HepG2 (cell line): ENCODE data around the gene ACADVL. TPM values are rescaled to one million over a fixed set of nuclear protein-coding genes. Genes with fewer than 3 reads are reported as not detected.

Experiments
- ATF3 ChIP-seq: sonication (generic); formaldehyde crosslinking; IDR thresholded peaks from 2 replicates; pipeline ENCODE4 v1.4.0; 2020; ENCODE audit warnings: missing genetic modification reagents
- BHLHE40 ChIP-seq: IDR thresholded peaks from 2 replicates; pipeline ENCODE4 v1.6.1; 2011; ENCODE audit warnings: low read length, improper control_type of control experiment
- DMAP1 ChIP-seq: IDR thresholded peaks from 2 replicates; pipeline ENCODE4 v1.6.1; 2016
- HMGXB4 ChIP-seq, 2 experiments: sonication (generic) in 1 of 2; formaldehyde crosslinking in 1 of 2; IDR thresholded peaks; 2 replicates each; pipeline versions ENCODE4 v1.4.0 to v1.6.1; 2018 to 2020; ENCODE audit warnings: missing genetic modification reagents in 2 of 2, borderline replicate concordance in 1 of 2, low read depth in 1 of 2, mild to moderate bottlenecking in 1 of 2, missing biosample characterization in 1 of 2
- MIER3 ChIP-seq: IDR thresholded peaks from 2 replicates; pipeline ENCODE4 v1.6.1; 2016; ENCODE audit warnings: missing compliant biosample characterization, borderline replicate concordance
- PHF21A ChIP-seq: sonication (generic); formaldehyde crosslinking; IDR thresholded peaks from 2 replicates; pipeline ENCODE4 v1.5.0; 2020; ENCODE audit warnings: mild to moderate bottlenecking, missing genetic modification reagents
- RBM39 ChIP-seq: fragments of 200-400 bp; formaldehyde crosslinking; IDR thresholded peaks from one replicate; pipeline ENCODE4 v1.6.1; 2018; ENCODE audit warnings: antibody characterized with exemption, mild to moderate bottlenecking, low read depth, low read length; ENCODE audit not compliant: poor library complexity, severe bottlenecking
- REL ChIP-seq: sonication (generic); formaldehyde crosslinking; conservative IDR thresholded peaks from 2 replicates; pipeline ENCODE4 v1.8.0; 2022; ENCODE audit warnings: mild to moderate bottlenecking, missing genetic modification reagents, moderate library complexity
- RXRB ChIP-seq: IDR thresholded peaks from 2 replicates; pipeline ENCODE4 v1.6.1; 2016; ENCODE audit warnings: borderline replicate concordance, missing genetic modification reagents, missing compliant biosample characterization
- SP1 ChIP-seq, 2 experiments: fragments of 450-650 bp in 1 of 2; sonication (generic) in 1 of 2; formaldehyde crosslinking in 1 of 2; IDR thresholded peaks; 2 replicates each; pipeline versions ENCODE4 v1.4.0 to v1.6.1; 2016 to 2020; ENCODE audit warnings: missing genetic modification reagents in 1 of 2
- SRSF9 ChIP-seq: fragments of 200-400 bp; formaldehyde crosslinking; IDR thresholded peaks from 2 replicates; pipeline ENCODE4 v1.6.1; 2018; ENCODE audit warnings: borderline replicate concordance, mild to moderate bottlenecking, low read depth, low read length; ENCODE audit not compliant: insufficient read depth, poor library complexity, severe bottlenecking
- ZBTB26 ChIP-seq: IDR thresholded peaks from 2 replicates; pipeline ENCODE4 v1.6.1; 2016; ENCODE audit warnings: missing compliant biosample characterization, missing genetic modification reagents, borderline replicate concordance
- ZIK1 ChIP-seq: sonication (generic); formaldehyde crosslinking; IDR thresholded peaks from 2 replicates; pipeline ENCODE4 v1.5.0; 2020; ENCODE audit warnings: mild to moderate bottlenecking, low read depth, missing genetic modification reagents, borderline replicate concordance
- ZNF17 ChIP-seq: sonication (generic); formaldehyde crosslinking; IDR thresholded peaks from 2 replicates; pipeline ENCODE4 v1.5.0; 2020; ENCODE audit warnings: mild to moderate bottlenecking, missing genetic modification reagents
- ZNF264 ChIP-seq: sonication (generic); formaldehyde crosslinking; IDR thresholded peaks from 2 replicates; pipeline ENCODE4 v1.4.0; 2020; ENCODE audit warnings: missing genetic modification reagents
- ZNF280D ChIP-seq: sonication (generic); formaldehyde crosslinking; IDR thresholded peaks from 2 replicates; pipeline ENCODE4 v1.5.1; 2020; ENCODE audit warnings: mild to moderate bottlenecking, missing genetic modification reagents
- ZNF569 ChIP-seq: sonication (generic); formaldehyde crosslinking; IDR thresholded peaks from 2 replicates; pipeline ENCODE4 v1.5.0; 2020; ENCODE audit warnings: mild to moderate bottlenecking, missing genetic modification reagents, moderate library complexity, borderline replicate concordance
- ZNF660 ChIP-seq: sonication (generic); formaldehyde crosslinking; IDR thresholded peaks from 2 replicates; pipeline ENCODE4 v1.5.1; 2020; ENCODE audit warnings: mild to moderate bottlenecking, low read depth, missing genetic modification reagents, borderline replicate concordance
- ZZZ3 ChIP-seq: sonication (generic); formaldehyde crosslinking; IDR thresholded peaks from 2 replicates; pipeline ENCODE4 v1.4.0; 2020; ENCODE audit warnings: missing genetic modification reagents, mild to moderate bottlenecking, borderline replicate concordance
- polyA plus RNA-seq, 8 experiments: library from polyadenylated mRNA; depleted of rRNA in 3 of 8; stranded (reverse) in 7 of 8; unstranded in 1 of 8; fragments of >200 nt; fragmentation: Illumina TruSeq in 4 of 8; extraction: Trizol in 4 of 8; gene quantifications; 2 replicates each; pipeline versions ENCODE4 v1.2.1 to v1.2.3, GENCODE V29; 2011 to 2016; ENCODE audit warnings: low read depth in 4 of 8, missing spikeins in 1 of 8, mixed read lengths in 1 of 8; ENCODE audit not compliant: insufficient read depth in 1 of 8
- total RNA-seq, 5 experiments: library from RNA; depleted of rRNA; stranded (reverse); fragments of >200 nt; fragmentation: Illumina TruSeq; extraction: Trizol; gene quantifications; 2 replicates each; pipeline ENCODE4 v1.2.3, GENCODE V29; 2016; ENCODE audit warnings: low read depth in 1 of 5
- TF ChIP-seq, protein P1 (sequence below): sonication (generic); formaldehyde crosslinking; IDR thresholded peaks from 2 replicates; pipeline ENCODE4 v1.8.1; 2023; ENCODE audit warnings: mild to moderate bottlenecking, missing genetic modification reagents

The ACADVL gene
- total and polyA plus RNA-seq, 2 of the 13 experiments (the other 11 are each of a cell fraction or from before 2014, with no cell fraction given) = 219 to 412 TPM

- TF ChIP-seq ZNF280D (CRISPR knock-in tag) (0 out of 2 replicates have a peak, but pooled peaks have one; percentile 54), ZIK1 (CRISPR knock-in tag) (no peak), SRSF9 (no peak), ZNF264 (CRISPR knock-in tag) (no peak), ATF3 (CRISPR knock-in tag) (no peak), ZZZ3 (CRISPR knock-in tag) (no peak), DMAP1 (CRISPR knock-in tag) (no peak), REL (no peak), ZNF569 (CRISPR knock-in tag) (no peak), ZNF17 (CRISPR knock-in tag) (no peak), SP1 (IDR thresholded peaks at IDR 0.05) (no peak), SP1 (CRISPR knock-in tag; IDR thresholded peaks at IDR 0.05) (no peak), RBM39 (no peak), ZBTB26 (0 out of 2 replicates have a peak, but pooled peaks have one; percentile 35), HMGXB4 (CRISPR knock-in tag; IDR thresholded peaks at IDR 0.05; ENCODE audit: borderline replicate concordance in 1 of 2, low read depth in 1 of 2) (peak in 1 of 2 experiments; percentile 44; a peak in 1 of 4 replicates), ZNF660 (CRISPR knock-in tag) (no peak), RXRB (CRISPR knock-in tag) (0 out of 2 replicates have a peak, but pooled peaks have one; percentile 57), PHF21A (CRISPR knock-in tag) (peak; percentile 81), BHLHE40 (no peak), MIER3 (CRISPR knock-in tag) (no peak)
- TF ChIP-seq, protein P1, sequence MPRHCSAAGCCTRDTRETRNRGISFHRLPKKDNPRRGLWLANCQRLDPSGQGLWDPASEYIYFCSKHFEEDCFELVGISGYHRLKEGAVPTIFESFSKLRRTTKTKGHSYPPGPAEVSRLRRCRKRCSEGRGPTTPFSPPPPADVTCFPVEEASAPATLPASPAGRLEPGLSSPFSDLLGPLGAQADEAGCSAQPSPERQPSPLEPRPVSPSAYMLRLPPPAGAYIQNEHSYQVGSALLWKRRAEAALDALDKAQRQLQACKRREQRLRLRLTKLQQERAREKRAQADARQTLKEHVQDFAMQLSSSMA = no peak
Observed at GRCh38 chr17:7184091-7184488, 35.6 kb upstream of the ACADVL start (continued).
